ENCODE results near the gene PAX2.

DNA sequence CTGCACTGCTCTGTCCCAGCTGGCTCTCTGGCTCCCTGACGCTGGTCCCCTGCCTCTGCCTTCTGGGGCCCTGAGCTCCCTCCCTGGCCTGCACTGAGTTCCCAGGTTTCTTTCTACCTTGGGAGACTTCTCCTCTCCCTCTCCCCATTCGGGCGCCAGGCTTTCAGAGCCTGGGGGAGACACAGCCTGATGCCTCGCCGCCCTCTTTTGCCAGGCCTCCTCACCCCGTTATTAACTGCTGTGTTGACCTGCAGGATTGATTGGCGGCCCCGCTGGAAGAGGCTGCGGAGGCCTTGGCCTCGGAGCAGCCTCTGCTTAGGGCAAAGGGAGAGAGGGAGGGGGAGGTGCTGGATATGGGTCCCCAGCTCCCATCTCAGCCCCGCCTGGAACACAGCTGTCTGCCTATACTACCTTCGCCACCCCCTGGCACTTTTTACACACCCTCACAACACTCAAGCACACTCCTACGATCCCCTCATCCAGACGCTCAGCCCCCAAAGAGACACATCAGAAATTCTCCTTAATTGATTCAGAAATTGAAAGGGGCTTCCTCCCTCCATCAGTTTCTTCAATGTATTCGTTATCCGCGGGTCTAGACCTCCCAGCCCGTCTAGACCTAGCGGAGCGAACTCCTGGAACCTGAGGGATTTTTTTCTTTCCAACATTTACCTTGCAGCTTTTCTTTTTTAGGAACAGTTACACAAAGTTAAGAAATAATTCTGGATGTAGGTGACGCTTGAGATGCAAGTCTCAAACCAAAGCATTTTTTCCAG is 7.1 kb upstream of the PAX2 start:
- TF ChIP-seq CTCF (IDR thresholded peaks at IDR 0.05): no peak
- TF ChIP-seq POLR2A (IDR thresholded peaks at IDR 0.05): no peak

Data from esophagus squamous epithelium (tissue), 4 donors.